ENCODE results near the gene SPATA17.

Gene SPATA17

DNA sequence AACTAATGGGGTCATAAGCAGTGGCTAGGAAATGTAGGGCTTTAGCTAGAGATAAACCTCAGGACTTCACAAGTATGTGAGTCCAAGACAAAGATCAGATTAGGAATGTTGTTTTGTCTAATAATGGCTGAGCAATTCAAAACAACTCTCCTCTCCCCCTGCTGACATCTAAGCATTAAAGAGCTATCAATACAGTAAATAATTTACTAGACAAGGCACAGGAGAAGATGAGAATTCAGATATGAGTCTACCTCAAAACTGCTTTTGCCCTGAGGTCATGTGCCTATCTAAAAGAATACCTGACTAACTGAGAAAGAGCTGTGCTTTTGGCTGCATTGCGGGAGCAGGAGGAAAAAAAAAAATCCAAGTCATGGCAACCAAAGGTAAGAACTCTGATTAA lies 86.8 kb downstream of the SPATA17 start:
- no peaks in the 10 kb centered on the region for H3K27me3 ChIP-seq (replicated peaks; ENCODE audit: control insufficient read depth, insufficient read depth, low read length)
- DNase-seq (ENCODE audit: extremely low read depth, insufficient read length) = no peak
- H3K4me3 ChIP-seq (replicated peaks; ENCODE audit: low read depth, low read length) = no peak overlapping the region
- TF ChIP-seq CTCF (IDR thresholded peaks at IDR 0.05; ENCODE audit: insufficient read depth, low read length, poor library complexity, severe bottlenecking) = no peak
- no peaks in the 10 kb centered on the region for H3K36me3 ChIP-seq (ENCODE audit: control insufficient read depth, insufficient read depth, low read length)

- TF ChIP-seq CTCF (IDR thresholded peaks at IDR 0.05; ENCODE audit: insufficient read depth, low read length, poor library complexity, severe bottlenecking) = no peak
- Histone ChIP-seq H3K27me3 (replicated peaks; ENCODE audit: control insufficient read depth, insufficient read depth, low read length) (no peaks in the 10 kb centered on the region), H3K4me3 (replicated peaks; ENCODE audit: low read depth, low read length) (no peak overlapping the region), H3K36me3 (ENCODE audit: control insufficient read depth, insufficient read depth, low read length) (no peaks in the 10 kb centered on the region)
- DNase-seq (ENCODE audit: extremely low read depth, insufficient read length) = no peak
Observed at GRCh38 chr1:217718873-217719272, 87.7 kb downstream of the SPATA17 start.

DNA sequence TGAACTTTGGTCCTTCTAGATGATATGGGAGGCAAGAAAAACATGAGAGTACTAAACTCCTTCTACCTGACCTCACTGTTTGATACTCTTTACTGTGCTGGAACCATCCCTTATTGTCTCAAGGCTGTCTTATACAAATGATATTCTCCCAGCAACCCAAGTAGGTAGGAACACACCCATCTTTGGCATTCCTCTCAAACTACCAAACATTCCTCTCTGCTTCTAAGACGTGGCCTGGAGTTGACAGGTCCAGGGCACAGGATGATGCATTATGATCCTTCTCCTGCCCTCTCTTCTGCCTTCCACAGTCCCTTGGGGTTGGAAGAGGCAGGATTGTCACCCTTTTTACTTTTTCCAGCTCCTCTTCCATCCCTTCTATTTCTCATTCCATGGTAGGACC lies 90.5 kb downstream of the SPATA17 start:
- H3K36me3 ChIP-seq (ENCODE audit: control insufficient read depth, insufficient read depth, low read length) = no peaks in the 10 kb centered on the region
- no peak overlapping the region for H3K4me3 ChIP-seq (replicated peaks; ENCODE audit: low read depth, low read length)
- no peak for TF ChIP-seq CTCF (IDR thresholded peaks at IDR 0.05; ENCODE audit: insufficient read depth, low read length, poor library complexity, severe bottlenecking)
- no peaks in the 10 kb centered on the region for H3K27me3 ChIP-seq (replicated peaks; ENCODE audit: control insufficient read depth, insufficient read depth, low read length)
- no peak for DNase-seq (ENCODE audit: extremely low read depth, insufficient read length)

DNA sequence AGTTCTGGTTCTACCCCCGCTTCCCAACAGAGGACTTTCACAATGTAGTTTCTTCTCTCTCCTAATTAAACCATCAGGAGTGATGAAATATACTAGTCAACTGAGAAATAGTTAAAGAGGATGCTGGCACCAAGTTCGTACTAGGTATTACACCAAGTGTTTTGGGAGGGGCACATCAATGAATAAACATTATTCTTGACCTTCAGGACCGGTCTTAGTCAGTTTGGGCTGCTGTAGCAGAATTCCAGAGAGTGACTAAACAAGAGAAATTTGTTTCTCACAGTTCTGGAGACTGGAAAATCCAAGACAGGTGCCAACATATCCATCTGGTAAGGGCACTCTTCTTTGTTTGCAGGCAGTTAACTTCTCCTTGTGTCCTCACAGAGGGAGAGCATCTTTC lies 103.8 kb downstream of the SPATA17 start:
- no peak for TF ChIP-seq CTCF (IDR thresholded peaks at IDR 0.05; ENCODE audit: insufficient read depth, low read length, poor library complexity, severe bottlenecking)
- Histone ChIP-seq H3K36me3 (ENCODE audit: control insufficient read depth, insufficient read depth, low read length) (no peaks in the 10 kb centered on the region), H3K27me3 (replicated peaks; ENCODE audit: control insufficient read depth, insufficient read depth, low read length) (no peaks in the 10 kb centered on the region), H3K4me3 (replicated peaks; ENCODE audit: low read depth, low read length) (no peak overlapping the region)
- no peak for DNase-seq (ENCODE audit: extremely low read depth, insufficient read length)

GRCh38 chr1:217747156-217747769 lies 116.1 kb downstream of the SPATA17 start:
- Histone ChIP-seq H3K36me3 (ENCODE audit: control insufficient read depth, insufficient read depth, low read length) (no peaks in the 10 kb centered on the region), H3K27me3 (replicated peaks; ENCODE audit: control insufficient read depth, insufficient read depth, low read length) (no peaks in the 10 kb centered on the region), H3K4me3 (replicated peaks; ENCODE audit: low read depth, low read length) (no peak overlapping the region)
- DNase-seq (ENCODE audit: extremely low read depth, insufficient read length) = no peak
- TF ChIP-seq CTCF (IDR thresholded peaks at IDR 0.05; ENCODE audit: insufficient read depth, low read length, poor library complexity, severe bottlenecking) = peak; percentile 60

DNA sequence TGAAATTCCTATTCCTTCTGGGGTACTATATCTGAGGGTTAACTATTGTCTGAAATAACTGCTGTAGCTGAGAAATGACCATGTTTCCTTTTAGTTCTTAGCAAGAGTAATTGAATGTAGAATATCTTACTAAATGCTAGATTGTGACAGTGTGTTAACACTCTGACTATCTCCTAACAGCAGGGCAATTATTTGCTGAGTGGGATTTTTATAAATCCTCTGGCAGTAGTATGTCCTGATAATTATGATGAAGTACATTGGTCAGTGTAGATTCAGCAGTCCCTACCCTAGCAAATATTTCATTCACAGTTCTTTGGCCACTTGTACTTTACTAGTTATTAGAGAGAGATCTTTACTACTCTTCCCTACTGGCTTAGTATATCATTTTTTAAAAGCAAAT lies 138.6 kb downstream of the SPATA17 start:
- H3K36me3 ChIP-seq (ENCODE audit: control insufficient read depth, insufficient read depth, low read length) = no peaks in the 10 kb centered on the region
- no peak for DNase-seq (ENCODE audit: extremely low read depth, insufficient read length)
- no peaks in the 10 kb centered on the region for H3K27me3 ChIP-seq (replicated peaks; ENCODE audit: control insufficient read depth, insufficient read depth, low read length)
- TF ChIP-seq CTCF (IDR thresholded peaks at IDR 0.05; ENCODE audit: insufficient read depth, low read length, poor library complexity, severe bottlenecking) = no peak
- H3K4me3 ChIP-seq (replicated peaks; ENCODE audit: low read depth, low read length) = no peak overlapping the region
